DMS 273 (cell line): ENCODE data around the gene CDC42BPA.

Experiments
- DNase-seq: peaks from one replicate; lab custom pipeline; 2025; ENCODE audit not compliant: unreplicated experiment; lab: John Stamatoyannopoulos, UW

Gene CDC42BPA

GRCh38 chr1:227215863-227216510, 102.3 kb downstream of the CDC42BPA start:
- no peak for DNase-seq

DNA sequence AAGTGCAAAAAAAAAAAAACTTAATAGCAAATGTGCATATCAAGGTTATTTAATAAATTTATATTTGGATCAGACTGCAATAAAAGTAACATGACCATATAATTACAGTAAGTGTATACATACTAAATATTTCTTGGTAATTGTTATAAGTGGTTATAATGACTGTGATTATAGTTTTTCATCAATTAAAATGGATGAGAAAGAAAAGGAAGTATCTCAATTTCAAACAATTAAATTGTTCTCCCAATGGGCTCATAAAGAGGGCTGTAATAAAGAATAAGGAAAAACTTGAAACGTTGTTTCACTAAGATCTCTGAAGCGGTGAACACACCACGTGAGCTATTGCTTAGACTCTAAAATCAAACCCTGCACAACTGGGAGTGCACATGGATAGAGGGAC, 104.1 kb downstream of the CDC42BPA start:
- no peak for DNase-seq

GRCh38 chr1:227213426-227213825, 104.9 kb downstream of the CDC42BPA start:
- no peak for DNase-seq

- DNase-seq, result no peak
These were observed 106.1 kb downstream of the CDC42BPA start for GRCh38 chr1:227212164-227212563.

DNA sequence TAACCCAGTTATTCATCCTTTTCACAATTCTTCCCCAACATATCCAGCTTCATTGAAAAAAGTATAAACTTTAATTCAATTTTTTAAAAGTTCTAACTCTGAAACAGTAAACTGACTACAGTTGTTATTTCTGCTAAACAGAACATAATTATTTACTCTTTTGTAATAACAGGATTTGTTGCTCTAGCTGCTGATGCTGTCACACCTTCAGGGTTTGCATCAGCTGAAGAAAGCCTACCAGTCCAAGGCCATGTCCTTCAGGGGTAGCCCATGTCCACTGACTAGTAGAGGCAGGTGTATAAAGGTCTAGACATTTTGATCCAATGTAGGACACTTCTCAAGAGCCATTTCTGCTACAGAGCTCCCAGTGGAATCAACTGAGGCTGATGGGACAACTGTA, 107.7 kb downstream of the CDC42BPA start:
- DNase-seq, result no peak

DNA sequence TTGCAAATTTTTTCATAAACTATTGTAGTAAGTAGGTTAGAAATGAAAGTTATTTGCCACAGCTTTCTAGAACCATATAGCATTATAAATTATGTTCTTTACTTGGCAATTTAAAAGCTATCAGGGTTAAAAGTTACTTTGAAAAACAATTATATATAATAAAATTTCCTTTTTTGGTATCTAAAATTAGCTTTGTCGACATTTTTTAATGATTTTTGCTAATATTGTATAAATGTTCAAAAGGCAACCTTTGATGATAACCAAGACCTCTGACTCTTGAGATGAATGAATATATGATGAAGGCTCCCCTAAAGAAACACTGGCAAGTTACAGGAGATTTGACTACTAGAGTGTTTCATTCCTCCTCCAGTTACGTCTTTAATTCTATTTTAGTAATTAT, 121.2 kb downstream of the CDC42BPA start:
- DNase-seq, result no peak

DNA sequence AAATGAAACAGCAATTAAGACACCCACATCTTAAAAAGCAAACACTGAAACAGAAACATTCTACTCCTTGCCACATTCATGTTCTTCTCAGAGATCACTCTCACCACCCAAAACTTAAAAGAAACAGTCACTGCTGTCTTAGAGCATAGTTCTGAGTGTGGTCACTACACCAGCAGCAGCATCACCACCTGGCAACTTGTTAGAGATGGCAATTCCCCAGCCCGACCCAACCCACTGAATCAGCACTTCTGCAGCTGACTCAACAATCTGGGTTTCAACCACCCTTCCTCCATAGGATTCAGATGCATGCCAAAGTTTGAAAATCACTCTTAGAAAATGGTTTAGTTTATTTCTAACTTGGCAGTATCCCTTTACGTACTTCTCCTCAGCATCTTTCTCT, 126.1 kb downstream of the CDC42BPA start:
- DNase-seq, result peak; percentile 29

- DNase-seq, result no peak
These were observed 126.7 kb downstream of the CDC42BPA start for GRCh38 chr1:227191607-227192006.

GRCh38 chr1:227190321-227190720, 128.0 kb downstream of the CDC42BPA start:
- DNase-seq, result no peak

DNA sequence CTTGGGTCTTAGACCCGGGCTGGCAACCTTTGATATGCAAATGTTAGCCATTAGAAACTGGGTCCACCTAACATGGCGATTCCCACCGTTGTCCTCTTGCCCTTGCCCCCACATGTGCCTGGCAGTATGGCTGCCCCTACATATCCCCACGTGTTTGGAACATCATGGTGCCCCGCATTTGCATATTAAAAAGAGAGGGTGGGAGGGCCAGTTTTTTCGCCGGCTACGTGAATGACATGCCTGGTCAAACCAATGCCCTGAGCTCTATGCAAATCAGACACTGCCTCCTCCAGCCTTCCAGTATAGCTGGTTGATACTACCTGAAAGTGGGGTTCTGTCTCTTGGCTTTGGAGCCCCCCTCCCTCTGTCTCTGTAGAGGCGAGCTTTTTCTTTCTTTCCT, 133.0 kb downstream of the CDC42BPA start:
- DNase-seq, result no peak

DNA sequence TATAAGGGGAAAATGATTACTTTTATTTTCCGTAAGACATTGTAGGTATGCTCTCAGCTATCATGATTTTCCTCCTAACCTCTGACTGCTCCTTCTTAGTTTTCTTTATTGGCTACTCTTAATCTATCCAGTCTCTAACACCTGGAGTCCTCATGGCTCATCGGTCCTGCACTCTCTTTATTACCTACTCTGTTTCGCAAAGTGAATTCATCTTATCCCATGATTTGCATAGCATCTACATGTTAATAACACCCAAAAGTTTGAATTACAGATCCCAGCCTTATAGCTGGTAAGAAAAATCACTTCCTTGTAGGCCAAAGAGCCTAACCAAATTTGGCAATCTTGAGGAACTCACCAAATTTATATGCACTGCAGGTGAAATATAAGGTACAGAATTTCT, 136.3 kb downstream of the CDC42BPA start:
- DNase-seq, result no peak

GRCh38 chr1:227175611-227176010, 142.7 kb downstream of the CDC42BPA start:
- no peak for DNase-seq

- DNase-seq, result no peak
These were observed 144.1 kb downstream of the CDC42BPA start for GRCh38 chr1:227174164-227174563.

- DNase-seq, result no peak
These were observed 147.7 kb downstream of the CDC42BPA start for GRCh38 chr1:227170361-227171166.

- DNase-seq, result no peak
These were observed 148.9 kb downstream of the CDC42BPA start for GRCh38 chr1:227169343-227169742.

DNA sequence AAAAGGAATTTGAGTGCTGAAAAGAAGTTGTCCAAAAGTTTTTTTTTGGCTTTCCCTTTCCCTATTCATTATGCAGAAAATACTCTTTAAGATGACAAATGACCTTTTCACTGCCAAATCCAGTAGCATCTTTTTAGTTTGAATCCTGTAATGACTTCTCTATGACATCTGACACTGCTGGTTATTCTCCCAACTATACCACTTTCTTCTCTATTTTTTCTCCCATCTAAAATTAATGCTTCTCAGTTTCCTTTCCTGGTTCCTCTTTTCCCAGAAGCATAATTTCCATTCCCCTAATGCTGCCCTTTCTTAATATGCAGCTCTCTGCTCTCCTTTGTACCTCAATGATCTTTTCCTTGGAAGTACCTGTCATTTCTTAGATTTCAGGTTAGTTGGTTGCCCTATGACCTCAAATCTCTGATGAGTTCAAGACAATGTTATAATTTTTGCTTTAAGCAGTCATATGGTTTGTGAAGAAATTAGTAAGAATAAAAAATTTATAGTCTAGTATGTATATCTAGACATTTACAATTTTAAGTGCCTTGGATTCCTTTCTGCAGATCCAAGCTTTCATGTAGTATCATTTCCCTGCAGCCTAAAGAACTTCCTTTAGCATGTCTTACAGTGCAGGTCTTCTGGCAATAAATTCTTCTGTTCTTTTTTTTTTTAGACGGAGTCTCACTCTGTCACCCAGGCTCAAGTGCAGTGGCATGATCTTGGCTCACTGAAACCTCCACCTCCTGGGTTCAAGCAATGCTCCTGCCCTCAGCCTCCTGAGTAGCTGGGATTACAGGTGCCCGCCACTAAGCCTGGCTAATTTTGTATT, 150.8 kb downstream of the CDC42BPA start:
- DNase-seq, result no peak

- no peak for DNase-seq
These were observed 151.7 kb downstream of the CDC42BPA start for GRCh38 chr1:227166559-227166958.

GRCh38 chr1:227161470-227161869, 156.8 kb downstream of the CDC42BPA start:
- DNase-seq, result no peak

DNA sequence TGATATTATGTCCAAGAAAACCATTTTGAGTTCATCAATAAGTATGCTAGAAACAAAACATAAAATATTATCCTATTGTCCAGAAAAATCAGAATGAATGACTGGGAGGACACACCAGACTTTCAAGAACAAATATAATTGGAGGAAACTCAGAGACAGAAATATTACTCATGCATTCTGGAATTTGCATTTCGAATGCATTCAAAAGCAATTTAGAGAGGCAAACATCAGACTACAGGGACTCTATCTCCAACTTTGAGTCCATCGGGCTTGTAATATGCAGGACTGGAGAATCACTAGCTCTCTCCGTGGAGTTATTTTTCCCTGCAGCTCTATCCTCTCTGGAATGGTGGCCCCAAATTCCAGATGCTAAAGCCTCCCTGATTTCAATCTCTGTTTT, 161.8 kb downstream of the CDC42BPA start:
- no peak for DNase-seq

- DNase-seq, result no peak
These were observed 162.6 kb downstream of the CDC42BPA start for GRCh38 chr1:227155688-227156087.

DNA sequence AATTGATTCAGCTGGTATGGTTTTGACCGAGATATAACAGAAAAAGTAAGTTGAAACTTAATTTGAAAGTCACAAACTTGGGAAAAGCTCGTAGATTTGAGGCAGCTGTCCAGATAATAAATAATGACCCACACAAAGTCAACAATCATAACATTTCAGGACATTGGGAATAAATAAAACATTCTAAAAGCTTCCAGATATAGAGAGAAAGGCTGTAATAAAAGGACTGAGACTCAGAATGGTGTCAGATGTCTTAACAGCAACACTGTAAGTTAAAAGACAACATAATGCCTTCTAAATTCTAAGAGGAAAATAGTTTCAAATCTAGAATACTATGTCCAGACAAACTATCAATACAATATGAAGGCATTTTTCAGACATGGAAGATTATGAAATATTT, 163.3 kb downstream of the CDC42BPA start:
- no peak for DNase-seq

GRCh38 chr1:227152525-227152924, 165.8 kb downstream of the CDC42BPA start:
- DNase-seq, result no peak
